Esophagus squamous epithelium (tissue), 4 donors: ENCODE measurements around the gene ARHGAP42.

Experiments
- POLR2A ChIP-seq, 4 donors: fragments of 450-650 bp; IDR thresholded peaks; one replicate each; pipeline ENCODE4 v1.6.1; 2017; ENCODE audit warnings: antibody characterized with exemption in 4 of 4, mild to moderate bottlenecking in 4 of 4, moderate library complexity in 3 of 4
- TF ChIP-seq, protein P1 (sequence below), 6 experiments: fragments of 450-650 bp in 4 of 6; fragments of 200-600 bp in 2 of 6; sonication (generic) in 2 of 6; IDR thresholded peaks; one replicate each; pipeline ENCODE4 v1.5.1; 2016 to 2019; ENCODE audit warnings: antibody characterized with exemption in 6 of 6, mild to moderate bottlenecking in 4 of 6, moderate library complexity in 4 of 6

DNA sequence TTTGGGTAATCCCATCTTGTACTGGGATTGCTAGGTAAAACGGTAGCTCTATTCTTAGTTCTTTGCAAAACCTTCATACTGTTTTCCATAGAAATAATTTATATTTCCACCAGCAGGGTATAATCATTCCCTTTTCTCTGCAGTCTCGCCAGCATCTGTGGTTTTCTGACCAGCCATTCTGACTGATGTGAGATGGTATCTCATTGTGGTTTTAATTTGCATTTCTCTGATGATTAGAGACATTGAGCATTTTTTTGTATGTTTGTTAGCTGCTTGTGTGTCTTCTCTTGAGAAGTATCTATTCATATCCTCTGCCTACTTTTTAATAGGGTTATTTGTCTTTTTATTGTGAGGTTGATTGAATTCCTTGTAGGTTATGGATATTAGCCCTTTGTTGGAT lies 221.7 kb downstream of the ARHGAP42 start:
- no peak for TF ChIP-seq POLR2A (IDR thresholded peaks at IDR 0.05)
- TF ChIP-seq, protein P1, sequence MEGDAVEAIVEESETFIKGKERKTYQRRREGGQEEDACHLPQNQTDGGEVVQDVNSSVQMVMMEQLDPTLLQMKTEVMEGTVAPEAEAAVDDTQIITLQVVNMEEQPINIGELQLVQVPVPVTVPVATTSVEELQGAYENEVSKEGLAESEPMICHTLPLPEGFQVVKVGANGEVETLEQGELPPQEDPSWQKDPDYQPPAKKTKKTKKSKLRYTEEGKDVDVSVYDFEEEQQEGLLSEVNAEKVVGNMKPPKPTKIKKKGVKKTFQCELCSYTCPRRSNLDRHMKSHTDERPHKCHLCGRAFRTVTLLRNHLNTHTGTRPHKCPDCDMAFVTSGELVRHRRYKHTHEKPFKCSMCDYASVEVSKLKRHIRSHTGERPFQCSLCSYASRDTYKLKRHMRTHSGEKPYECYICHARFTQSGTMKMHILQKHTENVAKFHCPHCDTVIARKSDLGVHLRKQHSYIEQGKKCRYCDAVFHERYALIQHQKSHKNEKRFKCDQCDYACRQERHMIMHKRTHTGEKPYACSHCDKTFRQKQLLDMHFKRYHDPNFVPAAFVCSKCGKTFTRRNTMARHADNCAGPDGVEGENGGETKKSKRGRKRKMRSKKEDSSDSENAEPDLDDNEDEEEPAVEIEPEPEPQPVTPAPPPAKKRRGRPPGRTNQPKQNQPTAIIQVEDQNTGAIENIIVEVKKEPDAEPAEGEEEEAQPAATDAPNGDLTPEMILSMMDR (IDR thresholded peaks at IDR 0.05), result no peak
